ENCODE results near the gene ZKSCAN8.
"Not testable (repeated sequence)": the region's sequence is repeated elsewhere in the genome, so short reads cannot be mapped to it uniquely, and the experiment has no call there.

ZKSCAN8 gene

DNA sequence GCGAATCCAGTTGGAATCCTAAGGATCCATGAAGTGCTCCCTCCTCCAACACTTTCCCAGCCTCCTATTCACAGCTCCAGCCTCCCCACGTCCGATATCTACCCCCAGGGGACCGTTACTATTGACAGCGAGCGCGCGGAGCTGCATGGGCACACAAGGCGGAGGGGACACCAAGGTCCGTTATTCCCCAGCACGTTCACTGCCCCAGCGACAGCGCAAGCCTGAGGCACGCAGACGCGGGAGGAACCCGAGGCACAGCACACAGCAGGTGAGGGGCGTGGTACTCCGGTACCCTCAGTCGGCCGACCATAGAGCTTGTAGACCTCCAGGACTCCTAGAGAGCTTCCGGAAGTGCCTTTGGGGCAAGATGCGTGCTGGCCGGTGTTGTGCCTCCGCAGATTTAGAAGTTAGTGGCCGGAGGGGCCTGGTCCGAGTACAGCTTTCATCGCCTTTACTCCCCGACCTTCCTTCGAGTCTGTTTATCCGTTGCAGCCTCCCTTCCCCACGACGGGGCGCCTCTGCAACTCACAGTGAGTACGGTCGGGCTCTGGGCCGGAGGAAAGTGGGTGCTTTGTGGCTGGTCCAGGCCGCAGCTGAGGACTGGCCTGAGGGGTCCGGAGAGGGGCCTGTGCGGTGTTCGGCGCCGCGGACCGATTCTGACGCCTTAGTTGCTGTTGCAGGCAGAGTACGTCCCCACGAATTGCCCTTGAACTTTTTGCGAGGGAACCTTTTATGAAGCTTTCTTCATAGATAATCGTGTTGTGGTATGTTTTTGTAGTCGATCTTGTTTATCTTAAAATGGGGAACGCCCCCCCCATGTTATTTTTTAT, at the start of gene ZKSCAN8:
Gene ZKSCAN8, plus strand, starts transcription at position 384 of the 830 bp plus-strand sequence. CDS start 6,525 bp downstream, outside the sequence.
- Histone ChIP-seq H3K9me3 (ENCODE audit: control insufficient read depth, insufficient read depth, low read depth, low read length) (no peaks in the 10 kb centered on the region), H3K4me1 (ENCODE audit: control insufficient read depth, insufficient read depth, low read length) (peaks cover 9% of the 10 kb centered on the region; the same call in 1 of the 2 replicates), H3K4me3 (ENCODE audit: low read depth, low read length) (peak within 1 kb of the TSS; percentile 77), H3K27me3 (ENCODE audit: control insufficient read depth, insufficient read depth, low read length) (peaks cover 3% of the 10 kb centered on the region; the same call in 1 of the 2 replicates), H3K36me3 (ENCODE audit: control insufficient read depth, insufficient read depth, low read length) (peaks cover 23% of the 10 kb centered on the region), H3K27ac (ENCODE audit: low read depth, low read length) (peak within 1 kb of the TSS; percentile 41; the same call in 1 of the 2 replicates), H3K9ac (ENCODE audit: low read length) (peak within 1 kb of the TSS; percentile 90)

DNA sequence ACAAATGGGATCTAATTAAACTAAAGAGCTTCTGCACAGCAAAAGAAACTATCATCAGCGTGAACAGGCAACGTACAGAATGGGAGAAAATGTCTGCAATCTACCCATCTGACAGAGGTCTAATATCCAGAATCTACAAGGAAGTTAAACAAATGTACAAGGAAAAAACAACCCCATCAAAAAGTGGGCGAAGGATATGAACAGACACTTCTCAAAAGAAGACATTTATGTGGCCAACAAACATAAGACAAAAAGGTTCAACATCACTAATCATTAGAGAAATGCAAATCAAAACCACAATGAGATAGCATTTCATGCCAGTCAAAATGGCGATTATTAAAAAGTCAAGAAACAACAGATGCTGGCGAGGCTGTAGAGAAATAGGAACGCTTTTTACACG, 39.5 kb upstream of the ZKSCAN8 start:
- H3K27ac ChIP-seq (ENCODE audit: low read depth, low read length); H3K27me3 ChIP-seq (ENCODE audit: control insufficient read depth, insufficient read depth, low read length); H3K9me3 ChIP-seq (ENCODE audit: control insufficient read depth, insufficient read depth, low read depth, low read length); H3K9ac ChIP-seq (ENCODE audit: low read length); H3K36me3 ChIP-seq (ENCODE audit: control insufficient read depth, insufficient read depth, low read length); H3K4me3 ChIP-seq (ENCODE audit: low read depth, low read length); H3K4me1 ChIP-seq (ENCODE audit: control insufficient read depth, insufficient read depth, low read length): not testable (repeated sequence)

- not testable (repeated sequence) for H3K4me1 ChIP-seq (ENCODE audit: control insufficient read depth, insufficient read depth, low read length); H3K4me3 ChIP-seq (ENCODE audit: low read depth, low read length); H3K9ac ChIP-seq (ENCODE audit: low read length); H3K9me3 ChIP-seq (ENCODE audit: control insufficient read depth, insufficient read depth, low read depth, low read length); H3K27ac ChIP-seq (ENCODE audit: low read depth, low read length); H3K36me3 ChIP-seq (ENCODE audit: control insufficient read depth, insufficient read depth, low read length)
- H3K27me3 ChIP-seq (ENCODE audit: control insufficient read depth, insufficient read depth, low read length), result peaks cover 11% of the 10 kb centered on the region
Observed at GRCh38 chr6:28102699-28103098, 39.0 kb upstream of the ZKSCAN8 start.

- Histone ChIP-seq H3K9ac (ENCODE audit: low read length) (peak overlapping the region; percentile 67), H3K27me3 (ENCODE audit: control insufficient read depth, insufficient read depth, low read length) (peaks cover 10% of the 10 kb centered on the region)
Observed at GRCh38 chr6:28104392-28105244, 37.1 kb upstream of the ZKSCAN8 start.

DNA sequence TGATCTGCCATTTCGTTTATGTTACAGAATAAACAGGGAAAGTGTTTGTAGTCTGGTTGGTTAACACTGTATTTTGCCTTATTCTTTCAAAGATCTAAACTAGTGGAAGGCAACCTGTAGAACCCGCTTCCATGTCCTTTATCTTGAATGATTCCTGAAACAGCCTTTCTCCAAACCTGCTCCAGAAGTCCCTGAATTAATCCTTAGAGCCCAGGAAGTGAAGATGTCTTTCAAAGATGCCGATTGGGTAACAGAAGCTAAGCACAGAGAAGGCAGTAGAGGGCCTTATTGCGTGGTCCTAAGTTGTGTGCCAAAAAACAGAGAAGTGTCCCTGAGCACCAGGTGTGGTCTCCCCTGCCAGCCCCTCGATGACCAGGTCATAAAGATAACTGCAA, 36.4 kb upstream of the ZKSCAN8 start:
- Histone ChIP-seq H3K36me3 (ENCODE audit: control insufficient read depth, insufficient read depth, low read length) (no peaks in the 10 kb centered on the region), H3K4me3 (ENCODE audit: low read depth, low read length) (peak overlapping the region; percentile 92), H3K9ac (ENCODE audit: low read length) (peak overlapping the region; percentile 67), H3K27me3 (ENCODE audit: control insufficient read depth, insufficient read depth, low read length) (peaks cover 4% of the 10 kb centered on the region; the same call in 1 of the 2 replicates), H3K9me3 (ENCODE audit: control insufficient read depth, insufficient read depth, low read depth, low read length) (no peaks in the 10 kb centered on the region), H3K4me1 (ENCODE audit: control insufficient read depth, insufficient read depth, low read length) (peaks cover 3% of the 10 kb centered on the region; the same call in 1 of the 2 replicates), H3K27ac (ENCODE audit: low read depth, low read length) (no peak overlapping the region)

More at GRCh38 chr6:28104392-28105244, 37.1 kb upstream of the ZKSCAN8 start:
- Histone ChIP-seq H3K4me1 (ENCODE audit: control insufficient read depth, insufficient read depth, low read length) (peaks cover 3% of the 10 kb centered on the region; the same call in 1 of the 2 replicates), H3K27ac (ENCODE audit: low read depth, low read length) (no peak overlapping the region), H3K36me3 (ENCODE audit: control insufficient read depth, insufficient read depth, low read length) (no peaks in the 10 kb centered on the region), H3K4me3 (ENCODE audit: low read depth, low read length) (peak overlapping the region; percentile 92), H3K9me3 (ENCODE audit: control insufficient read depth, insufficient read depth, low read depth, low read length) (no peaks in the 10 kb centered on the region)

GRCh38 chr6:28107506-28107905, 34.2 kb upstream of the ZKSCAN8 start:
- H3K9me3 ChIP-seq (ENCODE audit: control insufficient read depth, insufficient read depth, low read depth, low read length), result no peaks in the 10 kb centered on the region
- 0 out of 2 replicates have a peak, but pooled peaks cover 4% of the 10 kb centered on the region for H3K27me3 ChIP-seq (ENCODE audit: control insufficient read depth, insufficient read depth, low read length)
- H3K27ac ChIP-seq (ENCODE audit: low read depth, low read length), result no peak overlapping the region
- peaks cover 3% of the 10 kb centered on the region; the same call in 1 of the 2 replicates for H3K4me1 ChIP-seq (ENCODE audit: control insufficient read depth, insufficient read depth, low read length)
- no peak overlapping the region for H3K4me3 ChIP-seq (ENCODE audit: low read depth, low read length)
- no peak overlapping the region for H3K9ac ChIP-seq (ENCODE audit: low read length)
- no peaks in the 10 kb centered on the region for H3K36me3 ChIP-seq (ENCODE audit: control insufficient read depth, insufficient read depth, low read length)

DNA sequence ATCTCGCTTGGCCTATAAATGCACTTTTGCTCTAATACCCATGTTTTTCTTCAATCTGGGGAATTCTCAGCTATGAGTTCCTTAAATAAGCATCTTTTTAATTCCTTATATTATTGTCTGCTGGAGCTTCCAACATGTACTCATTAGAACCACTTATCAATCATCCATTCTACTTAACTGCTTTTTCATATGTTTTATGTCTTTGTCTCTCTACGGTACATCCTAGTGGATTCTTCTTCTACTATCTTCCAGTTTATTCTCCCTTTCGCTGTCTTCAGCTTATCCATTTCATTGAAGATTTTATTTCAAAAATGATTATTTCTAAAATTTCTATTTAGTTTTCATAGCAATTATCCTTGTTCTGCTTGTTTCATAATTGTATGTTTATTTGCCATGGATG, 29.7 kb upstream of the ZKSCAN8 start:
- Histone ChIP-seq H3K9ac (ENCODE audit: low read length) (no peak overlapping the region), H3K4me1 (ENCODE audit: control insufficient read depth, insufficient read depth, low read length) (no peaks in the 10 kb centered on the region), H3K27me3 (ENCODE audit: control insufficient read depth, insufficient read depth, low read length) (0 out of 2 replicates have a peak, but pooled peaks cover 5% of the 10 kb centered on the region), H3K36me3 (ENCODE audit: control insufficient read depth, insufficient read depth, low read length) (peaks cover 4% of the 10 kb centered on the region; the same call in 1 of the 2 replicates), H3K9me3 (ENCODE audit: control insufficient read depth, insufficient read depth, low read depth, low read length) (no peaks in the 10 kb centered on the region), H3K4me3 (ENCODE audit: low read depth, low read length) (no peak overlapping the region), H3K27ac (ENCODE audit: low read depth, low read length) (no peak overlapping the region)

- Histone ChIP-seq H3K9me3 (ENCODE audit: control insufficient read depth, insufficient read depth, low read depth, low read length) (no peaks in the 10 kb centered on the region), H3K9ac (ENCODE audit: low read length) (no peak overlapping the region), H3K27ac (ENCODE audit: low read depth, low read length) (no peak overlapping the region), H3K27me3 (ENCODE audit: control insufficient read depth, insufficient read depth, low read length) (0 out of 2 replicates have a peak, but pooled peaks cover 3% of the 10 kb centered on the region), H3K4me3 (ENCODE audit: low read depth, low read length) (no peak overlapping the region), H3K4me1 (ENCODE audit: control insufficient read depth, insufficient read depth, low read length) (no peaks in the 10 kb centered on the region), H3K36me3 (ENCODE audit: control insufficient read depth, insufficient read depth, low read length) (peaks cover 8% of the 10 kb centered on the region)
Observed at GRCh38 chr6:28115799-28116198, 25.9 kb upstream of the ZKSCAN8 start.

GRCh38 chr6:28117386-28118050, 24.2 kb upstream of the ZKSCAN8 start:
- no peak overlapping the region for H3K4me3 ChIP-seq (ENCODE audit: low read depth, low read length)
- H3K9ac ChIP-seq (ENCODE audit: low read length), result no peak overlapping the region
- H3K36me3 ChIP-seq (ENCODE audit: control insufficient read depth, insufficient read depth, low read length), result peaks cover 8% of the 10 kb centered on the region
- H3K9me3 ChIP-seq (ENCODE audit: control insufficient read depth, insufficient read depth, low read depth, low read length), result no peaks in the 10 kb centered on the region
- H3K27me3 ChIP-seq (ENCODE audit: control insufficient read depth, insufficient read depth, low read length), result 0 out of 2 replicates have a peak, but pooled peaks cover 1% of the 10 kb centered on the region
- H3K27ac ChIP-seq (ENCODE audit: low read depth, low read length), result no peak overlapping the region
- H3K4me1 ChIP-seq (ENCODE audit: control insufficient read depth, insufficient read depth, low read length), result no peaks in the 10 kb centered on the region

DNA sequence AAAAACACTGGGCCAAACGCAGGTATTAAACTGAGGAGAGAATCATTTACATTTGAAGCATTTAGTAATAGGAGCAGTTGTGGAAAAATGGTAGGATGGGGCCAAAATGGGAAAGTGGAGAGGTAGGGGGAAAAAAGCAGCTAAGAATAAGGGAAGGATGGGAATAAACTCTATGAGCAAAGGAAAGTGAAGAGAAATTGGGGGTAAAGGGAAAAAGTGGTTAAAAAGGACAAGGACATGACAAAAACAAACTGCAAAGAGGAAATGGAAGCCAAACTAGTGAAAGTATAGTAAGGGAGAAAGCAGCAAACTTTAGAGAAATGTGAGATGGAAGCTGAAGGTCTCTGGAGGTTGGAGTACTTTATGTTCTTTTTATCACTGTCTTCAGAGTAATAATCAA, 23.5 kb upstream of the ZKSCAN8 start:
- no peak overlapping the region for H3K9ac ChIP-seq (ENCODE audit: low read length)
- no peaks in the 10 kb centered on the region for H3K4me1 ChIP-seq (ENCODE audit: control insufficient read depth, insufficient read depth, low read length)
- peaks cover 8% of the 10 kb centered on the region for H3K36me3 ChIP-seq (ENCODE audit: control insufficient read depth, insufficient read depth, low read length)
- no peak overlapping the region for H3K27ac ChIP-seq (ENCODE audit: low read depth, low read length)
- H3K4me3 ChIP-seq (ENCODE audit: low read depth, low read length), result no peak overlapping the region
- H3K9me3 ChIP-seq (ENCODE audit: control insufficient read depth, insufficient read depth, low read depth, low read length), result no peaks in the 10 kb centered on the region
- H3K27me3 ChIP-seq (ENCODE audit: control insufficient read depth, insufficient read depth, low read length), result no peaks in the 10 kb centered on the region

All from HUES6 (cell line).